ENCODE measurements around the gene C19orf85. TPM values are rescaled to one million over a fixed set of nuclear protein-coding genes. Genes with fewer than 3 reads are reported as not detected.

C19orf85 gene
- total and polyA plus RNA-seq, 2 experiments from 2014 or later = 1.7 to 3.4 TPM

- Histone ChIP-seq H2AFZ (no peak overlapping the region), H3K9me2 (ENCODE audit: insufficient read depth) (no peaks in the 10 kb centered on the region), H3K4me3 (peak overlapping the region; percentile 24; the same call in 1 of the 2 replicates), H3K4me1 (ENCODE audit: insufficient read depth) (no peaks in the 10 kb centered on the region), H3K4me2 (0 out of 2 replicates have a peak overlapping the region, but pooled peaks have one; percentile 37), H3K27ac (ENCODE audit: low read depth) (no peak overlapping the region), H3F3A (replicated peaks; ENCODE audit: low read depth) (no peaks in the 10 kb centered on the region), H4K20me1 (replicated peaks; ENCODE audit: insufficient read depth) (no peaks in the 10 kb centered on the region), H3K79me2 (replicated peaks; ENCODE audit: insufficient read depth) (no peaks in the 10 kb centered on the region), H3K36me3 (ENCODE audit: insufficient read depth) (no peaks in the 10 kb centered on the region), H3K27me3 (ENCODE audit: insufficient read depth) (peaks cover 32% of the 10 kb centered on the region)
- Mint-ChIP-seq H3K27me3 (ENCODE audit: insufficient read depth, low read depth, poor library complexity) (peaks cover 41% of the 10 kb centered on the region), H3K9me3 (peaks cover 21% of the 10 kb centered on the region), H3K36me3 (ENCODE audit: low read depth) (peaks cover 15% of the 10 kb centered on the region), H3K4me1 (no peaks in the 10 kb centered on the region), H3K4me3 (no peak overlapping the region; the same call in 2 of the 3 replicates), H3K27ac (no peak overlapping the region)
- no peak for TF ChIP-seq NANOG (IDR thresholded peaks at IDR 0.05; ENCODE audit: borderline replicate concordance)
- TF ChIP-seq, protein P1, sequence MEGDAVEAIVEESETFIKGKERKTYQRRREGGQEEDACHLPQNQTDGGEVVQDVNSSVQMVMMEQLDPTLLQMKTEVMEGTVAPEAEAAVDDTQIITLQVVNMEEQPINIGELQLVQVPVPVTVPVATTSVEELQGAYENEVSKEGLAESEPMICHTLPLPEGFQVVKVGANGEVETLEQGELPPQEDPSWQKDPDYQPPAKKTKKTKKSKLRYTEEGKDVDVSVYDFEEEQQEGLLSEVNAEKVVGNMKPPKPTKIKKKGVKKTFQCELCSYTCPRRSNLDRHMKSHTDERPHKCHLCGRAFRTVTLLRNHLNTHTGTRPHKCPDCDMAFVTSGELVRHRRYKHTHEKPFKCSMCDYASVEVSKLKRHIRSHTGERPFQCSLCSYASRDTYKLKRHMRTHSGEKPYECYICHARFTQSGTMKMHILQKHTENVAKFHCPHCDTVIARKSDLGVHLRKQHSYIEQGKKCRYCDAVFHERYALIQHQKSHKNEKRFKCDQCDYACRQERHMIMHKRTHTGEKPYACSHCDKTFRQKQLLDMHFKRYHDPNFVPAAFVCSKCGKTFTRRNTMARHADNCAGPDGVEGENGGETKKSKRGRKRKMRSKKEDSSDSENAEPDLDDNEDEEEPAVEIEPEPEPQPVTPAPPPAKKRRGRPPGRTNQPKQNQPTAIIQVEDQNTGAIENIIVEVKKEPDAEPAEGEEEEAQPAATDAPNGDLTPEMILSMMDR (conservative IDR thresholded peaks at IDR 0.05; ENCODE audit: low read depth in 2 of 2) = no peak
- DNase-seq (ENCODE audit: low spot score) (no peak), ATAC-seq (no peak)
These were observed 39.7 kb upstream of the C19orf85 start for GRCh38 chr19:55504252-55504603.

DNA sequence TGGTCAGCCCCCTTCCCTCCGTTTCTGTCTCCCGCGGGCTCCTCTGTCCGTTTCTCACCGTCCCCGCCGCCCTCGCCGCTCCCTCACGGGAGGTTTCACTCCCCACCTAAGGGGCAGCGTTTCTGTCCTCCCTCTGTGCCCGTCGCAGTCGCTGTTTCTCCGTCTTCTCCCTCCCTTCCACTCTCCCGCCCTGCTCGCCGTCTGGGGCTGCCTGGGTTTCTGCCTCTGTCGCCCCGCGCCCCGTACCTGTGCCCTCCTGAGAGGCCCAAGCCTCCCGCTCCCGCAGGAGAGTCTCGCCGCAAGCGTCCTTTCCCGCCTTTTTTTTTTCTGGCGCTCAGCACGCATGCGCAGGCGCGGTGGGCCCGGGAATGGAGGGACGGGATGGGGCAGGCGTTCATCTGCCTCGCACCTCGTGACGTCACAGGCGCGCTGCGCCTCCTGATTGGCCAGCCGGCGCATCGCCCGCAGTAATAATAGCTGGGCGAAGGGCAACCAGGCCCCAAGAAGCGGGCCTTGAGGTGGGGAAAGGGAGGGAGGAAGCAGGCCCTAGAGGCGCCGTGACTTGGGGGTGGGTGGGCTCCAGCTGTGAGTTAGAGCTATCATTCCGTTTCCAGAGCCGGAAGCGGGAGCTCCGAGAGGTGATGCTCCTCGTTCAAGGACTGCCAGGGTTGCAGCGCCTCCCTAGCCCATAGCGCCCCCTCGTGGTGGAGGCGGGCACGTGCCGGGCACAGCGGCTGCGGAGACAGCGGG is 39.1 kb upstream of the C19orf85 start:
- H4K20me1 ChIP-seq (replicated peaks; ENCODE audit: insufficient read depth) = no peaks in the 10 kb centered on the region
- peak overlapping the region; percentile 24; the same call in 1 of the 2 replicates for H3K4me3 ChIP-seq
- Mint-ChIP-seq H3K27me3 (ENCODE audit: insufficient read depth, low read depth, poor library complexity) (peaks cover 41% of the 10 kb centered on the region), H3K4me1 (no peaks in the 10 kb centered on the region), H3K9me3 (peaks cover 21% of the 10 kb centered on the region), H3K36me3 (ENCODE audit: low read depth) (peaks cover 15% of the 10 kb centered on the region), H3K27ac (no peak overlapping the region), H3K4me3 (peak overlapping the region; percentile 39)
- TF ChIP-seq CREB1 (CRISPR knock-in tag; IDR thresholded peaks at IDR 0.05; ENCODE audit: low read depth) (peak; percentile 99), NANOG (IDR thresholded peaks at IDR 0.05; ENCODE audit: borderline replicate concordance) (no peak)
- TF ChIP-seq, protein P1 (conservative IDR thresholded peaks at IDR 0.05; ENCODE audit: low read depth in 2 of 2) = peak; percentile 89 to 99
- H2AFZ ChIP-seq = peak overlapping the region; percentile 96; the same call in 1 of the 2 replicates
- peak overlapping the region; percentile 37; the same call in 1 of the 2 replicates for H3K4me2 ChIP-seq
- H3K9me2 ChIP-seq (ENCODE audit: insufficient read depth) = no peaks in the 10 kb centered on the region
- H3K79me2 ChIP-seq (replicated peaks; ENCODE audit: insufficient read depth) = no peaks in the 10 kb centered on the region
- H3K27me3 ChIP-seq (ENCODE audit: insufficient read depth) = peaks cover 32% of the 10 kb centered on the region
- no peaks in the 10 kb centered on the region for H3K36me3 ChIP-seq (ENCODE audit: insufficient read depth)
- no peaks in the 10 kb centered on the region for H3K4me1 ChIP-seq (ENCODE audit: insufficient read depth)
- DNase-seq (ENCODE audit: low spot score) (peak; percentile 95), ATAC-seq (peak; percentile 97)
- no peaks in the 10 kb centered on the region for H3F3A ChIP-seq (replicated peaks; ENCODE audit: low read depth)
- no peak overlapping the region for H3K27ac ChIP-seq (ENCODE audit: low read depth)

- no peaks in the 10 kb centered on the region for H4K20me1 ChIP-seq (replicated peaks; ENCODE audit: insufficient read depth)
These were observed 38.6 kb upstream of the C19orf85 start for GRCh38 chr19:55503157-55503501.

More at GRCh38 chr19:55503157-55503501, 38.6 kb upstream of the C19orf85 start:
- no peak overlapping the region; the same call in 2 of the 3 replicates for H3K4me3 Mint-ChIP-seq
- no peaks in the 10 kb centered on the region for H3K79me2 ChIP-seq (replicated peaks; ENCODE audit: insufficient read depth)
- H3K27me3 Mint-ChIP-seq (ENCODE audit: insufficient read depth, low read depth, poor library complexity) = peaks cover 41% of the 10 kb centered on the region
- H3K36me3 ChIP-seq (ENCODE audit: insufficient read depth) = no peaks in the 10 kb centered on the region
- H2AFZ ChIP-seq = peak overlapping the region; percentile 96; the same call in 1 of the 2 replicates
- no peak overlapping the region for H3K27ac ChIP-seq (ENCODE audit: low read depth)
- H3K27me3 ChIP-seq (ENCODE audit: insufficient read depth) = peaks cover 32% of the 10 kb centered on the region
- H3K9me2 ChIP-seq (ENCODE audit: insufficient read depth) = no peaks in the 10 kb centered on the region
- H3K4me1 ChIP-seq (ENCODE audit: insufficient read depth) = no peaks in the 10 kb centered on the region
- ATAC-seq (no peak), DNase-seq (ENCODE audit: low spot score) (no peak)
- H3K4me2 ChIP-seq = no peak overlapping the region
- H3K4me3 ChIP-seq = no peak overlapping the region
- TF ChIP-seq EZH2phosphoT487 (IDR thresholded peaks at IDR 0.05; ENCODE audit: unreplicated experiment) = no peak
- H3K36me3 Mint-ChIP-seq (ENCODE audit: low read depth) = peaks cover 15% of the 10 kb centered on the region
- no peak overlapping the region for H3K27ac Mint-ChIP-seq
- H3F3A ChIP-seq (replicated peaks; ENCODE audit: low read depth) = no peaks in the 10 kb centered on the region
- no peaks in the 10 kb centered on the region for H3K4me1 Mint-ChIP-seq
- peaks cover 21% of the 10 kb centered on the region for H3K9me3 Mint-ChIP-seq
